ENCODE results near the gene FAIM2. TPM values are rescaled to one million over a fixed set of nuclear protein-coding genes. Genes with fewer than 3 reads are reported as not detected.

Gene FAIM2
- total and polyA plus RNA-seq, 7 donors, result 1.2 to 12.8 (median 6.1) TPM; not detected in 1

DNA sequence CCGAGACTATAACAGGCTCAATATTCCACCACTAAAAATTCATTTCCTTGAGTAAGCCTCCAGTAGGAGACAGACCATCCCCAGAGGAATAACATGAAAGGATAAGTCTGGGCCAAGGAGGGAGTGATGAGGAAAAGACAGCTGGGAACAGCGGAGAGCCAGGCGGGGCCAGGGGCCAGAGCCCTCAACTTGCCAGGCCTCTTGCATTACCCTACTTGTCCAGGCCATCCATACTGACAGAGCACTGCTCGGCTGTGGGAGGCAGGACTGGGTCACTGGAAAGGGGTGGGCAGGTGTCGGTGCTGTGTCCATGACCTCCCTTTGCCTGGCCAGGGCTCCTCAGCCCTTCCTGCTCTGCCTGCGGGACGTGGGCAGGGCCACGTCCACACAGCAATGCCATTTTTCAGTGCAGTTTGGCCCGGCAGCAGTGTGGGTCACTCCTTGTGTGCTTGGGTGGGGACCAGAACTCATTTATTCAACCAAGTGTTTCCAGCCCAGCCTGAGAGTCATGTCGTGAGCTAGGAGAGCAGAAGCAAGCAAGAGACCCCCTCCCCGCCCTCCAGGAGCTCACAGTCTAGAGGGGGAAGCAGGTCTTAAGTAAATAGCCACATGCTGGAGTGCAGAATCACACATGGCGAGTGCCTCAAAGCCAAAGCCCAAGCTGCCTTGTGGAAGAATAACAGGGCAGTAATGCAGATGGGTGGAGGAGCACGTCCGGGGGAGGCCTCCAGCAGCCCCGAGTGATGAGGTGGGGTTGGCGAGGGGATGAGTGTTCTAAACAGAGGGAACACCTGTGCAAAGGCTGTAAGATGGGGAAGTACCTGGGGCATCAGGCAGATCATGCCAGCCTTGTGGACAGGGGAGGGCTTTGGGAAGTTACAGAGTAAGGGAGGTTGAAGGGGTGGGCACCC, 8.9 kb upstream of the FAIM2 start:
- Histone ChIP-seq H3K27ac (no peak overlapping the region), H3K4me3 (no peak overlapping the region), H3K27me3 (peaks cover 0 to 2% (median 0%) of the 10 kb centered on the region in 3 donors), H3K9me3 (no peaks in the 10 kb centered on the region), H3K36me3 (no peaks in the 10 kb centered on the region), H3K4me1 (no peaks in the 10 kb centered on the region)
- intact Hi-C loops (cut with DNase I), result no loop called here
- no peak for DNase-seq
- no peak for TF ChIP-seq POLR2AphosphoS5 (IDR thresholded peaks at IDR 0.05)
- TF ChIP-seq, protein P1, sequence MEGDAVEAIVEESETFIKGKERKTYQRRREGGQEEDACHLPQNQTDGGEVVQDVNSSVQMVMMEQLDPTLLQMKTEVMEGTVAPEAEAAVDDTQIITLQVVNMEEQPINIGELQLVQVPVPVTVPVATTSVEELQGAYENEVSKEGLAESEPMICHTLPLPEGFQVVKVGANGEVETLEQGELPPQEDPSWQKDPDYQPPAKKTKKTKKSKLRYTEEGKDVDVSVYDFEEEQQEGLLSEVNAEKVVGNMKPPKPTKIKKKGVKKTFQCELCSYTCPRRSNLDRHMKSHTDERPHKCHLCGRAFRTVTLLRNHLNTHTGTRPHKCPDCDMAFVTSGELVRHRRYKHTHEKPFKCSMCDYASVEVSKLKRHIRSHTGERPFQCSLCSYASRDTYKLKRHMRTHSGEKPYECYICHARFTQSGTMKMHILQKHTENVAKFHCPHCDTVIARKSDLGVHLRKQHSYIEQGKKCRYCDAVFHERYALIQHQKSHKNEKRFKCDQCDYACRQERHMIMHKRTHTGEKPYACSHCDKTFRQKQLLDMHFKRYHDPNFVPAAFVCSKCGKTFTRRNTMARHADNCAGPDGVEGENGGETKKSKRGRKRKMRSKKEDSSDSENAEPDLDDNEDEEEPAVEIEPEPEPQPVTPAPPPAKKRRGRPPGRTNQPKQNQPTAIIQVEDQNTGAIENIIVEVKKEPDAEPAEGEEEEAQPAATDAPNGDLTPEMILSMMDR (IDR thresholded peaks at IDR 0.05), result no peak
- TF ChIP-seq EP300 (IDR thresholded peaks at IDR 0.05), result no peak
- WGBS, 2 donors, result 82 to 83% methylated on average over 16 of the region's 16 CpGs

DNA sequence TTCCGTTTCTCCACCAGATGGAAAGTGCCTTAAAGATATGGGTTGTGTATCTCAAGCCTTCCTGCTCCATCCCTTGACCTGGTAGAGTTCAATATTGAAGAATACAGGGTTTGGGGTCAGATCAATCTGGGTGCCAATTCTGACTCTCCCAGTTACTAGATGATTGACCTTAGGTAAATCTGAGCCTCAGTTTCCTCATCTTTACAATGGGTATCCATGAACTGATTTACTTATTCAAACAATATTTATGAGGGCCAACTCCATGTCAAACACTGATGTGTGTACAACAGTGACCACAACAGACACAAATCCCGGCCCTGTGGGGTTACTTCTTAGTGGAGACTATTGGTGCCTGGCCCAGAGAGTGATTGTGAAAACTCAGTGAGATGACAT, 7.5 kb upstream of the FAIM2 start:
- Histone ChIP-seq H3K4me1 (peaks cover 0 to under 1% (median 0%) of the 10 kb centered on the region in 4 donors), H3K27ac (no peak overlapping the region), H3K4me3 (no peak overlapping the region), H3K36me3 (no peaks in the 10 kb centered on the region), H3K27me3 (no peaks in the 10 kb centered on the region), H3K9me3 (no peaks in the 10 kb centered on the region)
- intact Hi-C loops (cut with DNase I), result no loop called here
- 92 to 97% methylated on average over 2 of the region's 2 CpGs for WGBS, 2 donors
- no peak for DNase-seq
- TF ChIP-seq POLR2A (IDR thresholded peaks at IDR 0.05), result no peak
- TF ChIP-seq EP300 (IDR thresholded peaks at IDR 0.05), result no peak
- no peak for TF ChIP-seq POLR2AphosphoS5 (IDR thresholded peaks at IDR 0.05)
- TF ChIP-seq, protein P1 (IDR thresholded peaks at IDR 0.05), result no peak

DNA sequence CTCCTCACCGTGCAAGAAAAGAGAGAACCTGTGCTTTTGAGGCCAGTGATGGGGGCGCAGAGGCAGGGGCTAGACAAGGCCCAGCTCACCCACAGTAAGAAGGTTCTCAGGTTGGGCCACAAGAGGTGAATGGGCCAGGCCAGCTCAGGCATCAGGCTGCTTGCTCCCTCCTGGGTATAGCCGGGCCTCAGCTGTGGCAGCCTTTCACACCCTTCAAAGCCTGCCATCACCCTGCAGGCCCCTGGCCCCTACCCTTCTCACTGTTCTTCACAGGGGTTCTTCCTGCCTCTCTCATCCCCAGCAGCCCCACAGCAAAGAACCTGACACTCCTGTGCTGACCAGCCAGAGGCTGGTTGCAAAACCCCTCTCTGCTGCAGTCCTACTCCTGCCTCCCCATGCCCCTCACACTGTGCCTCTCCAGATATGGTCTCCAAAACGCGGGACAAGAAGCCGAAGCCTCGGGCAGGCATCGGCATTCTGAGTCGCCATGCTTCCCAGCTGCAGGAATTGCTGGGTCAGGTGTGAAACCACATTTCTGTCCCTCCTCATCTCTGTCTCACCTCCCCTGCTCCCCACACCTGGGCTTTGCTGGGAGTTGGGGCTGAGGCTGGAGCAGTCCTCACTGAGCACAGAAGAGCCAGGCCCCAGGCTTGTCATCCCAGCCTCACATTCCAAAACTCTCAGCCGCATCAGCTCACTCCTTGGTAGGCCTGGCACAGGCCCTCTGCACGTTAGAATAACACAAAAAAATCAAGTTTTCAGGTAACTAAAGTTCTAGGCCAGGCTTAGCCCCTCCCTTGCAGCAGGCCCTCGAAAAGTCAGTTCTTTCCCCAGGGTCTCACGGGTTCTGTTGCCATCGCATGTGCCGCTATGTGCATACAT, 6.9 kb upstream of the FAIM2 start:
- Histone ChIP-seq H3K36me3 (no peaks in the 10 kb centered on the region), H3K27me3 (no peaks in the 10 kb centered on the region), H3K9me3 (no peaks in the 10 kb centered on the region), H3K27ac (no peak overlapping the region), H3K4me3 (no peak overlapping the region), H3K4me1 (peaks cover 0 to 4% (median 0%) of the 10 kb centered on the region in 4 donors)
- TF ChIP-seq EP300 (IDR thresholded peaks at IDR 0.05) (no peak), POLR2A (IDR thresholded peaks at IDR 0.05) (no peak), POLR2AphosphoS5 (IDR thresholded peaks at IDR 0.05) (no peak)
- TF ChIP-seq, protein P1 (IDR thresholded peaks at IDR 0.05), result no peak
- 88 to 94% methylated on average over 15 of the region's 15 CpGs for WGBS, 2 donors
- intact Hi-C loops (cut with DNase I), result no loop called here
- DNase-seq, result no peak

DNA sequence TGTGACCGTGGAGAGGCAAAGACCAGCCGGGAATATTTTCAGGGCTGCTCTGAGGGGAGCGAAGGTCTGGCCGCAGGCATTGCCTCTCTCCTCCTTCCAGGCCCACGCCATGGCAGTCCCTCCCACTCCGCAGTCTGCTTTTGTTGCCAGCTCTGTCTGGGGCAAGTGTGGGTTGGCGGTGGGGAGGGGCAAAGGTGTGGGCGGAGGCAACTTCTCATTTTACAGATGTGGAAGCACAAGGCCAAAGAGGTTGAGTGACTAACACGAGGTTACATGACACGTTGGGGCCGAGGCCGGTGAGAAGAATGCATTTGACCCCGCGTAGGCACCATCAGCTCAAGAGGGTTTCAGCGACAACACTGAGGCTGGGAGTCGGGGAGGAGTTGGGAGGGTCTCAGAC, 6.1 kb upstream of the FAIM2 start:
- no peak for DNase-seq

More for the DNA sequence above, 6.1 kb upstream of the FAIM2 start:
- H3K27ac ChIP-seq, result no peak overlapping the region
- no peaks in the 10 kb centered on the region for H3K9me3 ChIP-seq
- H3K36me3 ChIP-seq, result no peaks in the 10 kb centered on the region
- WGBS, 2 donors, result 81 to 84% methylated on average over 16 of the region's 16 CpGs
- peaks cover 0 to 4% (median 0%) of the 10 kb centered on the region in 4 donors for H3K4me1 ChIP-seq
- no peak overlapping the region for H3K4me3 ChIP-seq
- H3K27me3 ChIP-seq, result no peaks in the 10 kb centered on the region
- intact Hi-C loops (cut with DNase I), result no loop called here
- TF ChIP-seq, protein P1 (IDR thresholded peaks at IDR 0.05), result no peak
- TF ChIP-seq POLR2AphosphoS5 (IDR thresholded peaks at IDR 0.05) (no peak), EP300 (IDR thresholded peaks at IDR 0.05) (no peak), POLR2A (IDR thresholded peaks at IDR 0.05) (no peak)
